NOMO-1 (cell line): ENCODE data around the gene TMEM217.
A peak's percentile ranks its signal among the peaks of the same experiment; 100 is the strongest.
"Not testable (repeated sequence)": the region's sequence is repeated elsewhere in the genome, so short reads cannot be mapped to it uniquely, and the experiment has no call there.

Experiments
- DNase-seq, 2 experiments: peaks; one replicate each; lab custom pipeline; 2025; ENCODE audit not compliant: unreplicated experiment in 2 of 2; lab: John Stamatoyannopoulos, UW

TMEM217 gene

GRCh38 chr6:37187321-37188022 is 70.5 kb downstream of the TMEM217 start:
- DNase-seq, result no peak

- peak in 1 of 2 experiments; percentile 54 for DNase-seq
Measured at GRCh38 chr6:37185949-37186720, 71.8 kb downstream of the TMEM217 start.

- peak; percentile 91 to 98 for DNase-seq
Measured at GRCh38 chr6:37182736-37183590, 75.0 kb downstream of the TMEM217 start.

GRCh38 chr6:37180610-37181009 is 77.3 kb downstream of the TMEM217 start:
- DNase-seq, result not testable (repeated sequence)

- no peak for DNase-seq
Measured at GRCh38 chr6:37180075-37180474, 77.9 kb downstream of the TMEM217 start.

GRCh38 chr6:37177935-37178517 is 79.9 kb downstream of the TMEM217 start:
- DNase-seq, result no peak

- DNase-seq, result peak; percentile 91 to 95
Measured at GRCh38 chr6:37177077-37177934, 80.6 kb downstream of the TMEM217 start.

GRCh38 chr6:37176268-37177076 is 81.5 kb downstream of the TMEM217 start:
- DNase-seq, result peak in 1 of 2 experiments; percentile 20

- peak in 1 of 2 experiments; percentile 63 for DNase-seq
Measured at GRCh38 chr6:37175332-37176267, 82.3 kb downstream of the TMEM217 start.

GRCh38 chr6:37174515-37175331 is 83.2 kb downstream of the TMEM217 start:
- no peak for DNase-seq

- DNase-seq, result no peak
Measured at GRCh38 chr6:37174196-37174514, 83.8 kb downstream of the TMEM217 start.

GRCh38 chr6:37173493-37174195 is 84.3 kb downstream of the TMEM217 start:
- DNase-seq, result no peak

- no peak for DNase-seq
Measured at GRCh38 chr6:37172912-37173492, 84.9 kb downstream of the TMEM217 start.

GRCh38 chr6:37171970-37172812 is 85.8 kb downstream of the TMEM217 start:
- DNase-seq, result peak; percentile 86 to 88

- no peak for DNase-seq
Measured at GRCh38 chr6:37171201-37171969, 86.6 kb downstream of the TMEM217 start.
